Endothelial cell of umbilical vein (primary cell): ENCODE data around the gene SLC2A6. TPM values are rescaled to one million over a fixed set of nuclear protein-coding genes. Genes with fewer than 3 reads are reported as not detected.

Source experiments
- BruUV-seq: library from RNA; stranded (reverse); fragments of 400-500 nt; replicated peaks from 2 replicates; lab custom pipeline; 2021; lab: Mats Ljungman, UMichigan
- CTCF ChIA-PET: fragments of 300-600, 350-600 bp; sonication (Branson Sonifier 250); formaldehyde crosslinking; loops from one replicate; lab custom pipeline; 2021; ENCODE audit warnings: antibody characterized with exemption, inconsistent platforms; lab: Charles Lee
- POLR2A ChIA-PET: fragments of 300-600, 350-600 bp; sonication (Branson Sonifier 250); formaldehyde crosslinking; loops from one replicate; lab custom pipeline; 2021; ENCODE audit warnings: antibody characterized with exemption, inconsistent platforms; lab: Charles Lee
- DNase-seq: peaks from one replicate; pipeline ENCODE4 v3.0.0-alpha.2; 2011; ENCODE audit warnings: low read depth, low spot score
- FAIRE-seq: peaks from 2 replicates; lab custom pipeline; 2011; peaks lifted over from hg19 to GRCh38; lab: Jason Lieb, UNC
- H2AFZ ChIP-seq: 2 replicates; pipeline ENCODE4 v1.6.0; 2012; ENCODE audit warnings: low read depth, low read length, control low read depth, inconsistent platforms
- H3K27ac ChIP-seq: 2 replicates; pipeline ENCODE4 v1.5.1; 2011; ENCODE audit warnings: low read depth, mild to moderate bottlenecking, control low read depth, low read length, moderate library complexity; ENCODE audit not compliant: insufficient read depth
- H3K27me3 ChIP-seq, 2 experiments: 2 replicates each; pipeline versions ENCODE4 v1.6.0 to v1.6.1; 2011; ENCODE audit warnings: low read length in 2 of 2, mixed read lengths in 1 of 2; ENCODE audit not compliant: control insufficient read depth in 2 of 2, insufficient read depth in 2 of 2
- H3K36me3 ChIP-seq, 2 experiments: 2 replicates in 1 of 2; 3 replicates in 1 of 2; pipeline ENCODE4 v1.5.1; 2011; ENCODE audit warnings: low read length in 2 of 2, mild to moderate bottlenecking in 1 of 2, moderate library complexity in 1 of 2; ENCODE audit not compliant: control insufficient read depth in 2 of 2, insufficient read depth in 2 of 2; ENCODE audit errors: extremely low read depth in 1 of 2
- H3K4me1 ChIP-seq: 3 replicates; pipeline ENCODE4 v1.5.1; 2011; ENCODE audit warnings: mild to moderate bottlenecking, low read length; ENCODE audit not compliant: control insufficient read depth, insufficient read depth; ENCODE audit errors: extremely low read depth
- H3K4me2 ChIP-seq: 2 replicates; pipeline ENCODE4 v1.6.1; 2011; ENCODE audit warnings: low read length, control low read depth, mixed read lengths; ENCODE audit not compliant: insufficient read depth
- H3K4me3 ChIP-seq, 3 experiments: fragments of 200-600 bp in 1 of 3; sonication (generic), shearing (Covaris generic) in 1 of 3; replicated peaks in 1 of 3; 2 replicates each; pipeline ENCODE4 v1.5.1; 2011 to 2016; ENCODE audit warnings: control low read depth in 3 of 3, low read length in 3 of 3, mild to moderate bottlenecking in 2 of 3, inconsistent platforms in 1 of 3, low read depth in 1 of 3, moderate library complexity in 1 of 3; ENCODE audit not compliant: insufficient read depth in 1 of 3
- H3K79me2 ChIP-seq: 2 replicates; pipeline ENCODE4 v1.6.0; 2012; ENCODE audit warnings: low read length, inconsistent platforms; ENCODE audit not compliant: control insufficient read depth, insufficient read depth
- H3K9ac ChIP-seq: replicated peaks from 2 replicates; pipeline ENCODE3; 2011; ENCODE audit warnings: low read length, control low read depth; ENCODE audit not compliant: insufficient read depth; ENCODE audit errors: extremely low read depth
- H3K9me1 ChIP-seq: replicated peaks from 3 replicates; pipeline ENCODE4 v1.6.0; 2011; ENCODE audit warnings: mild to moderate bottlenecking, low read length; ENCODE audit not compliant: control insufficient read depth, insufficient read depth; ENCODE audit errors: extremely low read depth
- H3K9me3 ChIP-seq: replicated peaks from 2 replicates; pipeline ENCODE4 v1.5.1; 2012; ENCODE audit warnings: low read length, inconsistent platforms; ENCODE audit not compliant: control insufficient read depth, insufficient read depth
- H4K20me1 ChIP-seq: replicated peaks from 2 replicates; pipeline ENCODE3; 2011; ENCODE audit warnings: mild to moderate bottlenecking, low read length; ENCODE audit not compliant: control insufficient read depth, insufficient read depth; ENCODE audit errors: extremely low read depth
- FOS ChIP-seq: IDR thresholded peaks from 2 replicates; pipeline ENCODE4 v1.6.1; 2011; ENCODE audit warnings: mild to moderate bottlenecking, low read length, moderate library complexity, borderline replicate concordance; ENCODE audit not compliant: insufficient read depth
- GATA2 ChIP-seq: IDR thresholded peaks from 2 replicates; pipeline ENCODE4 v1.7.0; 2011; ENCODE audit warnings: low read depth, mild to moderate bottlenecking, moderate library complexity, mixed read lengths, low read length; ENCODE audit not compliant: insufficient read length, insufficient read depth
- POLR2A ChIP-seq: IDR thresholded peaks from 2 replicates; pipeline ENCODE4 v1.6.1; 2012; ENCODE audit warnings: low read depth, mild to moderate bottlenecking, control low read depth, low read length
- POLR2AphosphoS5 ChIP-seq: IDR thresholded peaks from 2 replicates; pipeline ENCODE4 v1.6.1; 2012; ENCODE audit warnings: low read depth, mild to moderate bottlenecking, control low read depth, low read length, moderate library complexity; ENCODE audit not compliant: insufficient read depth
- dilution Hi-C: fragments of 300-500 bp; cut with MboI; formaldehyde crosslinking; loops from one replicate; pipeline ENCODE4 v1.15.0; 2019; ENCODE audit warnings: low sequenced_read_pairs; ENCODE audit not compliant: extremely low pct_ligation_motif_present
- intact Hi-C: fragments of 100-400 bp; cut with micrococcal nuclease; formaldehyde crosslinking; loops from one replicate; pipeline ENCODE4 v1.10.0; 2022
- polyA plus RNA-seq, 4 experiments: library from polyadenylated mRNA; depleted of rRNA in 3 of 4; stranded (reverse) in 3 of 4; unstranded in 1 of 4; fragments of >200 nt; gene quantifications; 2 replicates each; pipeline versions ENCODE4 v1.2.1 to v1.2.3, GENCODE V29; 2011 to 2012; ENCODE audit warnings: missing spikeins in 1 of 4
- total RNA-seq: library from RNA; stranded (reverse); gene quantifications from 2 replicates; pipeline ENCODE4 v1.2.3, GENCODE V29; 2021
- TF ChIP-seq, protein P1 (sequence below), 2 donors: IDR thresholded peaks; 1 replicate in 1 of 2; 2 replicates in 1 of 2; pipeline ENCODE4 v1.5.1; 2011; ENCODE audit warnings: low read length in 2 of 2, mild to moderate bottlenecking in 2 of 2, moderate library complexity in 2 of 2, control low read depth in 1 of 2, inconsistent platforms in 1 of 2, low read depth in 1 of 2; ENCODE audit not compliant: insufficient read depth in 1 of 2; ENCODE audit errors: extremely low read depth in 1 of 2
- TF ChIP-seq, protein P2 (sequence below): IDR thresholded peaks from 2 replicates; pipeline ENCODE4 v1.6.1; 2011; ENCODE audit not compliant: insufficient read depth, insufficient read length

The SLC2A6 gene
- total and polyA plus RNA-seq, 2 donors (not counting 3 experiments of a cell fraction or from before 2014, with no cell fraction given), result 35.7 to 39.6 TPM

DNA sequence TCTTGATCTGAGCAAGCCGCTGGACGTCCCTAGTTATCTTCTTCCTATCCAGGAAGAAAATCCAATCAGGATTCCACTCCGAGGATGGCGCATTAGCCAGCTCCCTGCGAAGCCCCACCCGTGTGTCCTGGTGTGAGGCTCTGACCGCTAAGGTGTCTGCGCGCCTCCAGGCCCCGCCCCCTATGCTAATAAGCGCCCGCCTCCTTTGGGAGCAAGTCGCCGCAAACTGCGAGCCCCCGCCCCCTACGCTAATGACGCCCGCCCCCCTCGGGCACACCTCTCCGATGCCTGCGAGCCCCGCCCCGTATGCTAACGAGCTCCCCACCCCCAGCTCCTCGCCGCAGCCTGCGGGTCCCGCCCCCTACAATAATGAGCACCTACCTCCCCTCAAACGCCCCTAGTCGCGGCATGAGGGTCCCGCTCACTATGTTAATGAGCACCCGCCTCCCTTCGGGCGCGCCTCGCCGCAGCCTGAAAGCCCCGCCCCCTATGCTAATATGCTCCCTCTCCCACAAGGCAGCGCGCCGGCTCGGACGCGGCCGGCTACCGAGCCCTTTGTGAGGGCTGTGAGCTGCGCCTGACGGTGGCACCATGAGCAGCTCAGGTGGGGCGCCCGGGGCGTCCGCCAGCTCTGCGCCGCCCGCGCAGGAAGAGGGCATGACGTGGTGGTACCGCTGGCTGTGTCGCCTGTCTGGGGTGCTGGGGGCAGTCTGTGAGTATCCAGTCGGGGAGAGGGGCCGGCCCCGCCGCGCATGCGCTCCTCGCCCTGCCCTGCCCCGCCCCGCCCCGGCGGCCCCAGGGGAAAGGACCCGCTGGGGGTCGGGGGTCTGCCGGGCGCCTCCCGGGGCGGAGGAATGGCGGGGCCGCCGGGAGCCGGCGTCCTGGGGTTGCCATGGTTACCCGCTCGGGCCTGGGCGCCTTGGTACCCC lies 19.2 kb downstream of the SLC2A6 start, which contains the start of gene CACFD1:
Gene CACFD1 (plus strand): TSS at position 503 of the 929 bp plus-strand sequence. CDS start 89 bp downstream, at position 592.
- H3K36me3 ChIP-seq, result no peaks in the 10 kb centered on the region
- no peaks in the 10 kb centered on the region for H3K9me3 ChIP-seq
- POLR2A ChIA-PET, result interaction anchor here (0.6 to 1.5 kb wide), 5 partner anchors 12 to 325 kb away, joined by 3 to 8 read pairs (median 5); partner anchors contain the start of genes MED22, RPL7A and SLC2A6
- TF ChIP-seq POLR2AphosphoS5, result peak; percentile 69
- TF ChIP-seq POLR2A, result peak; percentile 67
- no peak for TF ChIP-seq FOS
- TF ChIP-seq, protein P1, sequence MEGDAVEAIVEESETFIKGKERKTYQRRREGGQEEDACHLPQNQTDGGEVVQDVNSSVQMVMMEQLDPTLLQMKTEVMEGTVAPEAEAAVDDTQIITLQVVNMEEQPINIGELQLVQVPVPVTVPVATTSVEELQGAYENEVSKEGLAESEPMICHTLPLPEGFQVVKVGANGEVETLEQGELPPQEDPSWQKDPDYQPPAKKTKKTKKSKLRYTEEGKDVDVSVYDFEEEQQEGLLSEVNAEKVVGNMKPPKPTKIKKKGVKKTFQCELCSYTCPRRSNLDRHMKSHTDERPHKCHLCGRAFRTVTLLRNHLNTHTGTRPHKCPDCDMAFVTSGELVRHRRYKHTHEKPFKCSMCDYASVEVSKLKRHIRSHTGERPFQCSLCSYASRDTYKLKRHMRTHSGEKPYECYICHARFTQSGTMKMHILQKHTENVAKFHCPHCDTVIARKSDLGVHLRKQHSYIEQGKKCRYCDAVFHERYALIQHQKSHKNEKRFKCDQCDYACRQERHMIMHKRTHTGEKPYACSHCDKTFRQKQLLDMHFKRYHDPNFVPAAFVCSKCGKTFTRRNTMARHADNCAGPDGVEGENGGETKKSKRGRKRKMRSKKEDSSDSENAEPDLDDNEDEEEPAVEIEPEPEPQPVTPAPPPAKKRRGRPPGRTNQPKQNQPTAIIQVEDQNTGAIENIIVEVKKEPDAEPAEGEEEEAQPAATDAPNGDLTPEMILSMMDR (IDR thresholded peaks at IDR 0.05; ENCODE audit: extremely low read depth in 1 of 2, insufficient read depth in 1 of 2, low read depth in 1 of 2, low read length in 2 of 2), result peak in 1 of 2 donors; percentile 5
- TF ChIP-seq GATA2, result no peak
- TF ChIP-seq, protein P2, sequence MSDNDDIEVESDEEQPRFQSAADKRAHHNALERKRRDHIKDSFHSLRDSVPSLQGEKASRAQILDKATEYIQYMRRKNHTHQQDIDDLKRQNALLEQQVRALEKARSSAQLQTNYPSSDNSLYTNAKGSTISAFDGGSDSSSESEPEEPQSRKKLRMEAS, result no peak
- DNase-seq, result peak; percentile 95
- no peaks in the 10 kb centered on the region for H3K27me3 ChIP-seq
- peak within 1 kb of the TSS; percentile 86 for H3K9ac ChIP-seq
- dilution Hi-C loops (no loop called here), intact Hi-C loops (loop anchor here (1.0 kb wide), 2 partner anchors 20 to 52 kb away; partner anchors contain the start of gene SLC2A6)
- no TSS peak for BruUV-seq
- FAIRE-seq, result peak; percentile 94
- peak within 1 kb of the TSS; percentile 68 for H3K27ac ChIP-seq
- H3K4me3 ChIP-seq, result peak within 1 kb of the TSS; percentile 50 to 82 (median 63)
- H3K9me1 ChIP-seq, result no peaks in the 10 kb centered on the region
- no peaks in the 10 kb centered on the region for H3K79me2 ChIP-seq
- CTCF ChIA-PET, result interaction anchor here (0.5 to 1.5 kb wide), 4 partner anchors 10 to 283 kb away, joined by 3 to 4 read pairs (median 3); no protein-coding TSS in a partner anchor
- H2AFZ ChIP-seq, result peak within 1 kb of the TSS; percentile 97
- peaks cover 9% of the 10 kb centered on the region for H3K4me1 ChIP-seq
- H4K20me1 ChIP-seq, result no peaks in the 10 kb centered on the region
- H3K4me2 ChIP-seq, result peak within 1 kb of the TSS; percentile 74
